NCI-H128 (cell line): ENCODE data around the gene RHBDD1.
"Not testable (repeated sequence)": the region's sequence is repeated elsewhere in the genome, so short reads cannot be mapped to it uniquely, and the experiment has no call there.

ENCODE experiments used
- DNase-seq: peaks from one replicate; lab custom pipeline; 2025; ENCODE audit not compliant: unreplicated experiment; lab: John Stamatoyannopoulos, UW

RHBDD1 gene

DNA sequence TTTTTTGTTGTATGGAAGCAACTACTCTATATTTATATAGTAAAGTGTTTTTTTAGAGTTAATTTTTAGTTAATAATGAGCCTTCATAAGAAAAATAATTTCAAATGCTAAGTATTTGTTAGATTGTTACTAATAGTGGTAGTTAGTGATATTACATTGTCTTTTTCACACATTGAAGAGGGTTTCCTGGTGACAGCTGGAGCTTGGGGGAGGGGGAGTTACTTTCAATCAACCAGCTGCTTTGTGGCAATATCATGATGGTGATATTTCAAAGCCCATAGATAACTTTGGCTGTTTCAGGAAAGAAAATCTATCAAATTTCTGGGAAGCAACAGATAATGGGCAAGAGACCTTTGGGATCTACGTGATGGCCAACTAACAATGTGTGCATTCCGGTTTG, 4.1 kb downstream of the RHBDD1 start:
- no peak for DNase-seq

- DNase-seq: not testable (repeated sequence)
These were observed 7.1 kb downstream of the RHBDD1 start for GRCh38 chr2:226843001-226843400.

DNA sequence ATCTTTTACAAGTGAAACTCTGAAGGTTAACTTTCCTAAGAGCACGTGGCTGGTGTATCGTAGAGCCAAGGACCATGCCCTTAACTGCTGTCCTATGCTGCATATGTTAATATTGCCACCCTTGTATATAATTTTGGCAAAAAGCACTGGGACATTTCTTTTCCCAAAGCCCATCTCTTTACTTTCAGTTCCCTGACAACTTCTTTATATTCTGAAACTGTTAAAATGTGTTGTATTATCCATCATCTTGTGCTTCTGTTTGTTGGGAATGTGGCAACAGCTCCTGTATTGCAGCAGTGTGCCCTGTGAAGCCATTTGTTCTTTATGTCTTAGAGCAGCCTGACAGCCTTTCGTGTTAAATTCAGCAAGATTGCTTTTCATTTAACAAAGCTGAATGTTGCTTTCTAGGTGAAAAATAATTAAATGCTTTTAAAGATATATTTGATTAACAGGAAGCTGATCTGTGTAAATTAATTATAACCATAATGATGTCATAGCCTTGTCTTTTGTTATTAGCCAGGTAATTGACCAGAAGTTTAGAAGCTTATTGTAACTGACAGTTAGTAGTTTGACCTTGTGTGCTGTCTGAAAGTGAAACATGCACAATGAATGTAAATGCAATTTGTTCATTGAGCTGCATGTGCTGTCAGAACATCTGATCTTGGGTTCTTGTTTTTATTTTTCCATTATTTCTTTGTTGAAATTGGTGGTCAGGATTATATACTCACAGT, 9.7 kb downstream of the RHBDD1 start:
- DNase-seq: no peak

- no peak for DNase-seq
These were observed 11.2 kb downstream of the RHBDD1 start for GRCh38 chr2:226847090-226847489.

DNA sequence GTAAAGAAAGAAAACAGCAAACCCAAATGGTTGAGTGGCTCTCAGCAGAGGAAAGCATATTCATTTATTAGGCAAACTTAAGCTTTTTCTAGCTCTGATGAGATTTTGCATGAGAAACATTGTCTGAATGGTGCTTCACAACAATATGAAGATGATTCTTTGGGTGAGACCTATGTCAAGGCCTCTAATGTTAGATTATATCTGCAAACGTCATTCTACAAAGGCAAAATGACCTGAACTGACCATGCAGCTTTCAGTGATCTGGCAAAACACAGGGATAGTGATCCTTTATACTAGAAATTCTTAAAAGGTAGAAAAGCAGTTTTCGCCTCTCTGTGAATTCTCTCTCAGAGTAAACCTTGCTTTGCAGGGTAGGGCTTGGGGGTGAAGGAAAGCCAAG, 11.7 kb downstream of the RHBDD1 start:
- DNase-seq: no peak

GRCh38 chr2:226849349-226849748, 13.5 kb downstream of the RHBDD1 start:
- no peak for DNase-seq

DNA sequence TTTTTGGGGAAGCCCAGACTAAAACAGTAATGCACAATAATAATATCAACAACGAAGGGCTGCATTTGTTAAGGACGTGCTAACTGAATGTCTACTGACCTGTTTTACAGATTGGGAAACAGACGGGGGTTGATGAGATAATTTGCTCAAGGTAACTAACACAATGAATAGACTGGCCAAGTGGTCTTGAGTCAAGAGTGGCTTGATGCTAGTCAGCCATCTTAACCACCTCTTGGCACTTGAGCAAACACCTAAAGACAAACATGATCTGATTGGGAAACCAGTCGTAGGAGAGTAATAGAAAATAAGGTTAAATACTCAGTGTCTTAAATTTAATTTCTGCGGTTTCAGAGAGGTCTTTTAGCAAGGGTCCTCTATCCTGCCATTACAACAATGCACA, 14.2 kb downstream of the RHBDD1 start:
- no peak for DNase-seq

DNA sequence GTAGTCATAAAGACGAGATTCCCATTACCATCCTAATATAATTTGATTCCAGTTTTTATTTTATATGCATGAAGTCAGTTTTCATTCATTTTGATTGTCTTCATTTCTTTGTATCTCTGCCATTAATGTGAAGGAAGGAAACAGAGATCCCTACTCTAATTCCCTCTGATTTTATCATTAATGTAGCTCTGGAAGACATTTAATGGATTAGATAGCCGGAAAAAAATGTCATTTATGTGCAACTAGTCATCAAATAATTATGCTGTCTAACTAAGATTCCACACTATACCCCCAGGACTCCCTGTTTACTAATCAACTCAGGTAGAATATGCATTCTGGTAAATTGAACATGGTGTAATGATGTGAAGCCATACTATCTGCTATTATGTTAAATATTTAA, 19.9 kb downstream of the RHBDD1 start:
- DNase-seq: no peak

- DNase-seq: no peak
These were observed 24.2 kb downstream of the RHBDD1 start for GRCh38 chr2:226860087-226860486.

GRCh38 chr2:226862623-226863022, 26.8 kb downstream of the RHBDD1 start:
- no peak for DNase-seq

- DNase-seq: no peak
These were observed 29.4 kb downstream of the RHBDD1 start for GRCh38 chr2:226865273-226865672.

- DNase-seq: no peak
These were observed 29.9 kb downstream of the RHBDD1 start for GRCh38 chr2:226865710-226866109.

GRCh38 chr2:226868331-226869162, 32.7 kb downstream of the RHBDD1 start:
- DNase-seq: no peak

DNA sequence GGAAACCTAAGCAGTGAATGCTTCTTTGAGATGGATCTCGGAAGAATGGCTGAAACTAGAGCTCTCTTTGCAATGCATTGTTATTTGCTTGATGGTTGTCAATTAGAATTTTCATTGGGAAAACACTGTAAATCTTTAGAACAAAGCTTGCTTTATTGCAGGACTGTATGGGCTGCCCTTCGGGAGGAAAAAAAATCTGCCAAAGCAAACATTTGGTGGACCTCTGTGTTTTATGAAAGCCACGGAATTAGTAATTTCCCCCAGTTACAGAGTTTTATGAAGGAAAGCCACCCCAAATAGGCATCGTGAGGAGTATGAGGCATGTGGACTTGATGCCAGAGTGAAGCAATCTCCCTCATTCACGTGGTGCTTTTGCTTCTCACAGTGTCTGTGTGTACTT, 33.5 kb downstream of the RHBDD1 start:
- no peak for DNase-seq

GRCh38 chr2:226873051-226873620, 37.3 kb downstream of the RHBDD1 start:
- no peak for DNase-seq

GRCh38 chr2:226873826-226874225, 38.0 kb downstream of the RHBDD1 start:
- no peak for DNase-seq

DNA sequence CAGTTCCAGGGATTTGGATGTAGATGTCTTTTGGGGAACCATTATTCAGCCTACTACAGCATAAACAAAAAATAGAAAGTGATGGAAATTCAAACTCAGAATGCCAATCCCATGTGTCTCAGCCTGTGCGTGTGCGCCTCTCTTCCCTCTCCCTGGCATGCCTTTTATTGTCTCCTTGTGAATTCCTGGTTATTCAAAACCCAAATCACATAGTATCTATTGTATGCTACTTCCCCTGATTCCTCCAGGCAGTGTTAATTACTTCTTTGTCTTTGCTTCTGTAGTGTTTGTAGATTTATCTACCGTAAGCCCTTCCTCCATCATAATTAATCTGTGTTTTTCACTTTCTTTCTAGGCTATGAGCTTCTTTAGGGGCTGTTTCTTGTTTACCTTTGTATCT, 38.9 kb downstream of the RHBDD1 start:
- DNase-seq: no peak

GRCh38 chr2:226875438-226876225, 39.8 kb downstream of the RHBDD1 start:
- DNase-seq: no peak

- no peak for DNase-seq
These were observed 41.6 kb downstream of the RHBDD1 start for GRCh38 chr2:226877491-226877890.

DNA sequence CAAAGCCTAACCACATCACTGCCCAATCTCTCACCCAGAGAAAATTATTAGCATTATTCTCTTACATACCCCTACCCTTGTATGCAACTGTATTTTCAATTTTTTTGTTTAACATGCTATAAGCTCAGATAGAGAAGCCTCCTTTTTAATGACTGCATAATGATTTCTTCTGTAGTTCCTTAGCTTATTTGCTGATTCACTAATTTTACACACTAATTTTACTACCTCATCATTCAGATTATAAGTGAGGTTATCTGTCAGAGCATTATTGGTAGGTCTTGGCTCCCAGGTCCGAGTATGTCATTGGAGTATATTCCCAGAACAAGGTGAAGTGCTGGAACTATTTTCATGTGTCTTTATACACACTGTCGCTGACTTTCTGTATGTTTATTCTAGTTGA, 45.4 kb downstream of the RHBDD1 start:
- no peak for DNase-seq

- no peak for DNase-seq
These were observed 46.8 kb downstream of the RHBDD1 start for GRCh38 chr2:226882606-226883005.
